Endothelial cell of umbilical vein (primary cell): ENCODE measurements around the gene TDRD3. TPM values are rescaled to one million over a fixed set of nuclear protein-coding genes. Genes with fewer than 3 reads are reported as not detected.

ENCODE experiments used
- BruUV-seq: library from RNA; stranded (reverse); fragments of 400-500 nt; replicated peaks from 2 replicates; lab custom pipeline; 2021; lab: Mats Ljungman, UMichigan
- CTCF ChIA-PET: fragments of 300-600, 350-600 bp; sonication (Branson Sonifier 250); formaldehyde crosslinking; loops from one replicate; lab custom pipeline; 2021; ENCODE audit warnings: antibody characterized with exemption, inconsistent platforms; lab: Charles Lee
- POLR2A ChIA-PET: fragments of 300-600, 350-600 bp; sonication (Branson Sonifier 250); formaldehyde crosslinking; loops from one replicate; lab custom pipeline; 2021; ENCODE audit warnings: antibody characterized with exemption, inconsistent platforms; lab: Charles Lee
- DNase-seq: peaks from one replicate; pipeline ENCODE4 v3.0.0-alpha.2; 2011; ENCODE audit warnings: low read depth, low spot score
- FAIRE-seq: peaks from 2 replicates; lab custom pipeline; 2011; peaks lifted over from hg19 to GRCh38; lab: Jason Lieb, UNC
- H2AFZ ChIP-seq: 2 replicates; pipeline ENCODE4 v1.6.0; 2012; ENCODE audit warnings: low read depth, low read length, control low read depth, inconsistent platforms
- H3K27ac ChIP-seq: 2 replicates; pipeline ENCODE4 v1.5.1; 2011; ENCODE audit warnings: low read depth, mild to moderate bottlenecking, control low read depth, low read length, moderate library complexity; ENCODE audit not compliant: insufficient read depth
- H3K27me3 ChIP-seq, 2 experiments: 2 replicates each; pipeline versions ENCODE4 v1.6.0 to v1.6.1; 2011; ENCODE audit warnings: low read length in 2 of 2, mixed read lengths in 1 of 2; ENCODE audit not compliant: control insufficient read depth in 2 of 2, insufficient read depth in 2 of 2
- H3K36me3 ChIP-seq, 2 experiments: 2 replicates in 1 of 2; 3 replicates in 1 of 2; pipeline ENCODE4 v1.5.1; 2011; ENCODE audit warnings: low read length in 2 of 2, mild to moderate bottlenecking in 1 of 2, moderate library complexity in 1 of 2; ENCODE audit not compliant: control insufficient read depth in 2 of 2, insufficient read depth in 2 of 2; ENCODE audit errors: extremely low read depth in 1 of 2
- H3K4me1 ChIP-seq: 3 replicates; pipeline ENCODE4 v1.5.1; 2011; ENCODE audit warnings: mild to moderate bottlenecking, low read length; ENCODE audit not compliant: control insufficient read depth, insufficient read depth; ENCODE audit errors: extremely low read depth
- H3K4me2 ChIP-seq: 2 replicates; pipeline ENCODE4 v1.6.1; 2011; ENCODE audit warnings: low read length, control low read depth, mixed read lengths; ENCODE audit not compliant: insufficient read depth
- H3K4me3 ChIP-seq, 3 experiments: fragments of 200-600 bp in 1 of 3; sonication (generic), shearing (Covaris generic) in 1 of 3; replicated peaks in 1 of 3; 2 replicates each; pipeline ENCODE4 v1.5.1; 2011 to 2016; ENCODE audit warnings: control low read depth in 3 of 3, low read length in 3 of 3, mild to moderate bottlenecking in 2 of 3, inconsistent platforms in 1 of 3, low read depth in 1 of 3, moderate library complexity in 1 of 3; ENCODE audit not compliant: insufficient read depth in 1 of 3
- H3K79me2 ChIP-seq: 2 replicates; pipeline ENCODE4 v1.6.0; 2012; ENCODE audit warnings: low read length, inconsistent platforms; ENCODE audit not compliant: control insufficient read depth, insufficient read depth
- H3K9ac ChIP-seq: replicated peaks from 2 replicates; pipeline ENCODE3; 2011; ENCODE audit warnings: low read length, control low read depth; ENCODE audit not compliant: insufficient read depth; ENCODE audit errors: extremely low read depth
- H3K9me1 ChIP-seq: replicated peaks from 3 replicates; pipeline ENCODE4 v1.6.0; 2011; ENCODE audit warnings: mild to moderate bottlenecking, low read length; ENCODE audit not compliant: control insufficient read depth, insufficient read depth; ENCODE audit errors: extremely low read depth
- H3K9me3 ChIP-seq: replicated peaks from 2 replicates; pipeline ENCODE4 v1.5.1; 2012; ENCODE audit warnings: low read length, inconsistent platforms; ENCODE audit not compliant: control insufficient read depth, insufficient read depth
- H4K20me1 ChIP-seq: replicated peaks from 2 replicates; pipeline ENCODE3; 2011; ENCODE audit warnings: mild to moderate bottlenecking, low read length; ENCODE audit not compliant: control insufficient read depth, insufficient read depth; ENCODE audit errors: extremely low read depth
- EZH2 ChIP-seq: IDR thresholded peaks from 2 replicates; pipeline ENCODE4 v1.6.1; 2012; ENCODE audit warnings: borderline replicate concordance, low read depth, mild to moderate bottlenecking, moderate library complexity, low read length, inconsistent platforms; ENCODE audit not compliant: severe bottlenecking
- FOS ChIP-seq: IDR thresholded peaks from 2 replicates; pipeline ENCODE4 v1.6.1; 2011; ENCODE audit warnings: mild to moderate bottlenecking, low read length, moderate library complexity, borderline replicate concordance; ENCODE audit not compliant: insufficient read depth
- GATA2 ChIP-seq: IDR thresholded peaks from 2 replicates; pipeline ENCODE4 v1.7.0; 2011; ENCODE audit warnings: low read depth, mild to moderate bottlenecking, moderate library complexity, mixed read lengths, low read length; ENCODE audit not compliant: insufficient read length, insufficient read depth
- JUN ChIP-seq: IDR thresholded peaks from 2 replicates; pipeline ENCODE4 v1.6.1; 2011; ENCODE audit warnings: borderline replicate concordance, low read depth; ENCODE audit not compliant: insufficient read length, insufficient read depth
- MYC ChIP-seq: IDR thresholded peaks from one replicate; pipeline ENCODE4 v1.6.1; 2011; ENCODE audit warnings: mild to moderate bottlenecking, low read depth, low read length
- POLR2A ChIP-seq: IDR thresholded peaks from 2 replicates; pipeline ENCODE4 v1.6.1; 2012; ENCODE audit warnings: low read depth, mild to moderate bottlenecking, control low read depth, low read length
- POLR2AphosphoS5 ChIP-seq: IDR thresholded peaks from 2 replicates; pipeline ENCODE4 v1.6.1; 2012; ENCODE audit warnings: low read depth, mild to moderate bottlenecking, control low read depth, low read length, moderate library complexity; ENCODE audit not compliant: insufficient read depth
- dilution Hi-C: fragments of 300-500 bp; cut with MboI; formaldehyde crosslinking; loops from one replicate; pipeline ENCODE4 v1.15.0; 2019; ENCODE audit warnings: low sequenced_read_pairs; ENCODE audit not compliant: extremely low pct_ligation_motif_present
- intact Hi-C: fragments of 100-400 bp; cut with micrococcal nuclease; formaldehyde crosslinking; loops from one replicate; pipeline ENCODE4 v1.10.0; 2022
- polyA plus RNA-seq, 4 experiments: library from polyadenylated mRNA; depleted of rRNA in 3 of 4; stranded (reverse) in 3 of 4; unstranded in 1 of 4; fragments of >200 nt; gene quantifications; 2 replicates each; pipeline versions ENCODE4 v1.2.1 to v1.2.3, GENCODE V29; 2011 to 2012; ENCODE audit warnings: missing spikeins in 1 of 4
- total RNA-seq: library from RNA; stranded (reverse); gene quantifications from 2 replicates; pipeline ENCODE4 v1.2.3, GENCODE V29; 2021
- TF ChIP-seq, protein P1 (sequence below): IDR thresholded peaks from 2 replicates; pipeline ENCODE4 v1.6.1; 2011; ENCODE audit not compliant: insufficient read depth, insufficient read length
- TF ChIP-seq, protein P2 (sequence below), 2 donors: IDR thresholded peaks; 1 replicate in 1 of 2; 2 replicates in 1 of 2; pipeline ENCODE4 v1.5.1; 2011; ENCODE audit warnings: low read length in 2 of 2, mild to moderate bottlenecking in 2 of 2, moderate library complexity in 2 of 2, control low read depth in 1 of 2, inconsistent platforms in 1 of 2, low read depth in 1 of 2; ENCODE audit not compliant: insufficient read depth in 1 of 2; ENCODE audit errors: extremely low read depth in 1 of 2

The TDRD3 gene
- total and polyA plus RNA-seq, 2 donors (not counting 3 experiments of a cell fraction or from before 2014, with no cell fraction given) = 3.0 to 16.3 TPM

DNA sequence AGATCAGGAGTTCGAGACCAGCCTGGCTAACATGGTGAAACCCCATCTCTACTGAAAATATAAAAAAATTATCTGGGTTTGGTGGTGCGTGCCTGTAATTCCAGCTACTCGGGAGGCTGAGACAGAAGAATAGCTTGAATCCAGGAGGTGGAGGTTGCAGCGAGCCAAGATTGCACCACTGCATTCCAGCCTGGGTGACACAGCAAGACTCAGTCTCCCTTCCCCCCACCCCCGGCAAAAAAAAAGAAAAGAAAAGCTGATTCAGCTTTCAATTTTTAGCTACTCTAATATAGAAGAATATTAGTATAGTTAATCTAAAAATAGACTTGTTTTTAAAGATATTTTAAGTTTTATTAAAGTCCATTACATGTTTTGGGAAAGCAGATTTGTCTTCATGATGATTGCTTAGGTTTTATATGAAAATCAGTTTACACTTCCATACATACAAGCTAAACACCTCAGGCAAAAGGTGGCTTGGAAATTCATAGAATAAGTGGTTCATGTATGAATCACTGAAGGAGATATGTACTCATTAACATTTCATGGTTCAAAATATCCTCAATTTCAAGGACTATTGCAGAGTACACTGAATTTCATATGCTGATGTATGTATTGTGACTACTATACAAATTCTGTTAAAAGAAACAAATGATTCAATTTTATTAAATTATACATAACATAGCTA lies 165.2 kb downstream of the TDRD3 start:
- H4K20me1 ChIP-seq = no peaks in the 10 kb centered on the region
- intact Hi-C loops (no loop called here), dilution Hi-C loops (no loop called here)
- no peak overlapping the region for H2AFZ ChIP-seq
- TF ChIP-seq JUN (no peak), EZH2 (no peak), GATA2 (no peak), MYC (no peak), POLR2AphosphoS5 (no peak), POLR2A (no peak), FOS (no peak)
- TF ChIP-seq, protein P1, sequence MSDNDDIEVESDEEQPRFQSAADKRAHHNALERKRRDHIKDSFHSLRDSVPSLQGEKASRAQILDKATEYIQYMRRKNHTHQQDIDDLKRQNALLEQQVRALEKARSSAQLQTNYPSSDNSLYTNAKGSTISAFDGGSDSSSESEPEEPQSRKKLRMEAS = no peak
- TF ChIP-seq, protein P2, sequence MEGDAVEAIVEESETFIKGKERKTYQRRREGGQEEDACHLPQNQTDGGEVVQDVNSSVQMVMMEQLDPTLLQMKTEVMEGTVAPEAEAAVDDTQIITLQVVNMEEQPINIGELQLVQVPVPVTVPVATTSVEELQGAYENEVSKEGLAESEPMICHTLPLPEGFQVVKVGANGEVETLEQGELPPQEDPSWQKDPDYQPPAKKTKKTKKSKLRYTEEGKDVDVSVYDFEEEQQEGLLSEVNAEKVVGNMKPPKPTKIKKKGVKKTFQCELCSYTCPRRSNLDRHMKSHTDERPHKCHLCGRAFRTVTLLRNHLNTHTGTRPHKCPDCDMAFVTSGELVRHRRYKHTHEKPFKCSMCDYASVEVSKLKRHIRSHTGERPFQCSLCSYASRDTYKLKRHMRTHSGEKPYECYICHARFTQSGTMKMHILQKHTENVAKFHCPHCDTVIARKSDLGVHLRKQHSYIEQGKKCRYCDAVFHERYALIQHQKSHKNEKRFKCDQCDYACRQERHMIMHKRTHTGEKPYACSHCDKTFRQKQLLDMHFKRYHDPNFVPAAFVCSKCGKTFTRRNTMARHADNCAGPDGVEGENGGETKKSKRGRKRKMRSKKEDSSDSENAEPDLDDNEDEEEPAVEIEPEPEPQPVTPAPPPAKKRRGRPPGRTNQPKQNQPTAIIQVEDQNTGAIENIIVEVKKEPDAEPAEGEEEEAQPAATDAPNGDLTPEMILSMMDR (IDR thresholded peaks at IDR 0.05; ENCODE audit: extremely low read depth in 1 of 2, insufficient read depth in 1 of 2, low read depth in 1 of 2, low read length in 2 of 2) = no peak
- no peaks in the 10 kb centered on the region for H3K27me3 ChIP-seq
- ChIA-PET CTCF (interaction anchor here (0.9 kb wide), 1 partner anchor 10 kb away, joined by 3 read pairs; no protein-coding TSS in a partner anchor), POLR2A (no interaction called here)
- BruUV-seq = no TSS peak
- H3K79me2 ChIP-seq = no peaks in the 10 kb centered on the region
- H3K27ac ChIP-seq = no peak overlapping the region
- DNase-seq (no peak), FAIRE-seq (no peak)
- H3K9me1 ChIP-seq = no peaks in the 10 kb centered on the region
- H3K9ac ChIP-seq = no peak overlapping the region
- H3K4me3 ChIP-seq = no peak overlapping the region
- no peaks in the 10 kb centered on the region for H3K9me3 ChIP-seq
- no peaks in the 10 kb centered on the region for H3K36me3 ChIP-seq
- no peak overlapping the region for H3K4me2 ChIP-seq
- no peaks in the 10 kb centered on the region for H3K4me1 ChIP-seq
